ENCODE measurements around the gene LSM3.

The LSM3 gene

DNA sequence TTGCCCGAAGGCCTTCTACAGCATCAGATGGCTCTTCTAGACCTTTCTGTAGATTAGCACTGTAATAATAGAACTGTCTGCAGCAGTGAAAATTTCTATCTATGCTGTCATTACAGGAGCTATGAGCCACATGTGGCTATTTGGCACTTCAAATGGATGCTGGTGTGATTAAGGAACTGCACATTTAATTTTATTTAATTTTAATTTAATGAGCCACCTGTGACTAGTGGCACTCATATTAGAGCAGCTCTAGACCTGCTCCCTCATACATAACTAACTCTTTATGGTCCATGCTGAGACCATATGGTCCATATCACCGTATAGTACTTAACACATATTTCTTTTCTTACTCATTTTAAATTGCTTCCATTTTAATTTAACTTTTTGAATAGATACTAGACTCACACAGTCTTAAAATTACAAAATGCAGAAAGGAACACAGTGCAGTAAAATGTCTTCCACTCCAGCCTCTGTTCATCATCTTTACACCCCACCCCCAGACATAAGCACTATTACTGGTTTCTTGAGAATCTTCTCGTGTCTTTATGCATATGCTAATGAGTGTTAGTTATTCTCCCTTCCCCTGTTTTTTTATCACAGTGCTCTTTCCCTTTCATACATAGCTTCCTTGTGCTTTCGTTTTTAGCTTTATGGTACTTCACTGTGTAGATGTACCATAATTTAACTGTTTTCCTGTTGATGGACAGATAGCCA lies 9.6 kb downstream of the LSM3 start:
- DNase-seq (ENCODE audit: extremely low read depth in 1 of 2, low read depth in 1 of 2): no peak

DNA sequence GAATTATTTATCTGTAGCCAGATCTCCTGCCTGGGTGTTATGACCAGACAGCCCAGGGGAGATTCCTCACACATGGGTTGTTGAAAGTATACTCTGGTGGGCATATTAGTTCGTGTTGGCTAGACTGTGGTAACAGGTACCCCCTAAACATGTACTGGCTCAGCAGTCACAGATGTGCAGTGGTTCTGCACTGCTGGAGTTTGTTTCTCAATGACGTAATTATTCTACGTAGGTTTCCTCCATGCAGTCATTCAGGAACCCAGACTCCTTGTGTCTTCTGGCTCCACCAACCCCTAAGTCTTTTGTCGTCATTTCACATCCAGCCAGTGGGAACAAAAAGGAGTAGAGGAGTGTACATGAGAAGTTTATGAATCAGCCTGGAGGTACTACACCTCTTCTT lies 16.2 kb downstream of the LSM3 start:
- no peak for DNase-seq (ENCODE audit: extremely low read depth in 1 of 2, low read depth in 1 of 2)

DNA sequence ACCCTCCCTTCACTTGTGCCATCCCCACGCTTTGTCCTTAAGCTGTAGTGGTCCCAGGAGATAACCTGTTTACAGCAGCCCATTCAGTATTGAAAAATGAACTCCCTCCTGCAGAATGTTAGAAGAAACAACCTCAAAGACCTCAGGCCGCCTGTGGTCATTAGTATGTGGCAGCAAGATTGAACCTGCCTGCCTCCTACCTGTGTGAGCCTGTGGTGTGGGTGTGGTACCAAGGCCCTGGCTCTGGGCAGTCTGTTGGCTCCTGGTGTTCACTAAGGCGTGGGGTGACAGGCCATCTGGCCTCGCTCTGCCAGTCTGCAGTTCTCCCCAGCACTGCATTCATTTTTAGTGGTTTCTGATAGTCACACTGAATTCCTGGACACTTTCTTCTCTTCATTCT lies 21.0 kb downstream of the LSM3 start:
- no peak for DNase-seq (ENCODE audit: extremely low read depth in 1 of 2, low read depth in 1 of 2)

DNA sequence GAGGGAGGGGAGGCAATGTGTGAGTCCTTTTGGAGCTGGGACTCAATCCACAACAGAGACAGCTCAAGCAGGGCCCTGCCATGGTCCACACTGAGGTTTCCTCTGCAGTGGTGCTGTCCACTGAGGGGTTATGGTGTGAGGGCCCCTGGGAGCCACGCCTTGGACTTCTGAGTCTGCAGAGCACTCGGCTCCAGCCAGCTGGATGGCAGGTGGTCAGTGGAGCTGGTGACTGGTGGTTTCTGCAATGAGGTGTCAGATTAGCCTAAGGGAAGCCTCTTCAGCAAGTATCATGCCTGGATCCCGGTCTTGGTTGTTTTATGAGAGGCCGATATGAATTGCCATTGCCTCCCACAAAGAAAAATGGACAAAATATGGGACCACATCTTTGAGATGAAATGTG lies 21.7 kb downstream of the LSM3 start:
- no peak for DNase-seq (ENCODE audit: extremely low read depth in 1 of 2, low read depth in 1 of 2)

DNA sequence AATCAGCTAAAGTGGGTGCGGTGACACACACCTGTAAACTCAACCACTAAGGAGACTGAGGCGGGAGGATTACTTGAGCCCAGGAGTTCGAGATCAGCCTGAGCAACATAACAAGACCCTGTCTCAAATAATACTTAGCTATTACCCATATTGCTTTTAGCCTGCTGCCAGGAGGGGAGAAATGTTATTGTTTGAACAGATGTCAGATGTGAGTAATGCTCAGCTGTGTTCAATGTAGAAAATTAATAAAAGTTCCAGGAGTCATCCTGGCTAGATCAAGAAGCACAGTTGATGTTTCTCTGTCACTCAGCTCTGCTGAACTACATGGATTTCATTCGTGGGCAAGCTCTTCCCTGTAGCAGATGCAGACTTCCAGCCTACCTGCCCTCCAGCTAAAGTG lies 22.2 kb downstream of the LSM3 start:
- DNase-seq (ENCODE audit: extremely low read depth in 1 of 2, low read depth in 1 of 2): no peak

DNA sequence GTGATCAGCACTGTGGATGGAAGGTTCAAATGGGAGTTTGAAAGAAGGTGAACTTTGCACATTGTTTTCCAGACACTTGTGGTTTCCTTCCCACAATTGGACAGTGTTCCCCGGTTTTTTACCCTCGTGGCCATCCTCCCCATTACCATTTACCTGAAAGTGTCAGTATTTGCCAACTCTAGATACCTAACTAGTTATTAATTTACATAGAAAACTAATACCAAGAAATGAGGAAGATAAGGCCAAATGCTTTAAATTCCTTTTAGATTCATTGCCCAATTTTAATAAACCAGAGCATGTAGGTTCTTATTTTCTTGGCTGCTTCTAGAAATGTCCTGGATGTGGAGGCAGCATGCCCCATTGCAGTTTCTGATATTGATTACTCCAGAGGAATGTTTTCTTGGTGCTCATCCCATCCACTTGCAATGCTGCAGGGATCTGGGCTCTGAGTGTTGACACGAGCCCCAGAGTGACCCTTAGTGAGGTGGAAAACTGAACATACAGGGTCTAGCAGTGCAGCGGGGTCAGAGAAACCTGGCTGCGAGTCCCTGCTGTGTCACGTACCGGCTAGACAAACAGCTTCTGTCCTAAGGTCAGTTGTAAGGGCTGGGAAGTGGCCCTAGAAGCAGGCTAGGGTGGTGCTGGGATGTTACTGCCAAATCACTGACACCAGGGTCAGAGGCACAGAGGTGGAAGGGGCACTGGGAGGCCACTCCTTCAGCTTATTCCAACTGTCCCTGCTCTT lies 23.5 kb downstream of the LSM3 start:
- no peak for DNase-seq (ENCODE audit: extremely low read depth in 1 of 2, low read depth in 1 of 2)

DNA sequence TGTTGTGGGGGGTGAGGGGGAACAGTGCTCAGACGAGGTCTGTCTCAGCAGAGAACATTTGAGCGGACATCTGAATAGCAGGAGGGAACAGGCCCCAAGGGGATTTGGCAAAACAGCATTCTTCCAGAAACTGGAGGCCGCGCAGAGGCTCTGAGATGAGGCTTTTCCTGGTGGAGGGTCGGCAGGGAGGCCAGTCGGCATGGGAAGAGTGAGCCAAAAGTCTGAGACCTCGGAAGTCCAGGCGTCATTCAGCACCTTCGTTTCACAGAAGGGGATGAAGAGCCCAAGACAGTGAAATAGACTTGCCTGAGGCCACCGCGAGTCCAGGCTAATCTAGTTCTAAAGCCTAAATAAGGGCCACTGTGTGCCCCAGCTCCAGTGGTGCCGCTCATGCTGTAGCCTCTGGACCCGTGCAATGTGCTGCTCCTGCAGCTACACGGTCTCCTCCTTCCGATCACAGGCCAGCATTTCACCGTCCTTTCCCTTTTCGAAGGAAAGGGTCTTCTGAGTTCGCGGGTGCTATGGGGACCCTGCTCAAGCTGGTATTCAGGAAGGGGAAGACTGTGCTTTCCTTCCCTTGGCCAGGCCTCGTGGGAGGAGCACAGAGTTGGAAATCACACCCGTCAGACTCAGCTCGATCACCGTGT lies 24.4 kb downstream of the LSM3 start:
- no peak for DNase-seq (ENCODE audit: extremely low read depth in 1 of 2, low read depth in 1 of 2)

DNA sequence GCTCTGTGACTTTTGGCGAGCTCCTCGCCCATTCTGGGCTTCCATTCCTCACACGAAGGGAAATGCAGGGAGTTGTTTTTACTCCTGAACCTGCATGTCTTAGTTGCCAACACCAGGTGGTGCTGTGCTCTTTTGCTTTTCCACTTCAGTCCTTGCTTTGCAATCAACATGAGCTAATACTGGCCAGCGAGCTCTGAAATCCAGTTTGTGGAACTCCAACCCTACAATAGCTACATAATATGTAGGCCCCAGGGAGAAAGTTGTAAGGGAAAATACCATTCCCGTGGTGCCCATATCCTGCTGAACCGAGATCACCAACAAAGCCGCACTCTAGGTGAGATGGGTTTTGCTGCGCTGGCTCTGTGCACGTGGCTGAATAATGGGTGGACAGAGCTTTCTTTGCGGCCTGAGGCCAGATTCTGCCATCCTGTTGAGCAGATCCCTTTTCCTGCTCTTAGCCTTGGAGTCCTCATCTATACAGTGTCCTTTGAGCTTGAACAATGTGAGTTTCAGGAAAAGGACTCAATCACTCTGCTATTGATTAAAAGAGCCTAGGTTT lies 25.0 kb downstream of the LSM3 start:
- DNase-seq (ENCODE audit: extremely low read depth in 1 of 2, low read depth in 1 of 2): no peak

DNA sequence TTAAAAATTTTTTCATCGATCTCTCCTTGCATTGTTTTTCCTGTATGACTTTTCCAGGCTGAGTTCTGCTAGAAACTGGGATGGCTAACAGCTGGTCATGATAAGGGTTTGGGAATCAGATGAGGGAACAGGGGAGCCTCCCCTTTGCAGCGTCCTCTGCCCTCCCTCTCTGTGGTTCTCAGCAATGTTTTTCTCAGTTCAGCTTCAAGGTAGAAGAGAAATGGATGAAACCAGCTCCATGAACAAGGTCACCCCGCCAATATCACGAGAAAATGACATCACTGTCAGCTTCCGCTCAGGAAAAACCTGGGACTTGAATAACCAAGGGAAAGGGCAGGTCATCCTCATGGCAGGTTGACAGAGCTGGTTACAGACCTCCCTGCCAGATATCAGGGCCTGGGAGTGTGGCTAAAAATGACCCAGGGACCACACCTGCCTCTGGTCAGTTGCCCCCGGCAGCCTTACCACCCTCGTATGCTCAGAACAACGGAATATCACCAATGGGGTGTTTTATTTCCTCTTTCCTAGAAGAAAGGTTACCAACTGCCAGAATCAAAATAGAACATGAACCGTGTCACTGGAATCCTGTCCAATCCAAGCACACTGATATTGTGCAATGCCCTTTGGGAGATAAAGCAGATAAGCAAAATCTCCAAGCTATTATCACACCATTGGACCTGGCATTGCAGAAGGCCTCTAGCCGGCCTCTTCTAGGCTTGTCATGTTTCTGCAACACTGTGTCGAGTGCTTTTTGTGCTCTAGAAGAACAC lies 26.1 kb downstream of the LSM3 start:
- no peak for DNase-seq (ENCODE audit: extremely low read depth in 1 of 2, low read depth in 1 of 2)

DNA sequence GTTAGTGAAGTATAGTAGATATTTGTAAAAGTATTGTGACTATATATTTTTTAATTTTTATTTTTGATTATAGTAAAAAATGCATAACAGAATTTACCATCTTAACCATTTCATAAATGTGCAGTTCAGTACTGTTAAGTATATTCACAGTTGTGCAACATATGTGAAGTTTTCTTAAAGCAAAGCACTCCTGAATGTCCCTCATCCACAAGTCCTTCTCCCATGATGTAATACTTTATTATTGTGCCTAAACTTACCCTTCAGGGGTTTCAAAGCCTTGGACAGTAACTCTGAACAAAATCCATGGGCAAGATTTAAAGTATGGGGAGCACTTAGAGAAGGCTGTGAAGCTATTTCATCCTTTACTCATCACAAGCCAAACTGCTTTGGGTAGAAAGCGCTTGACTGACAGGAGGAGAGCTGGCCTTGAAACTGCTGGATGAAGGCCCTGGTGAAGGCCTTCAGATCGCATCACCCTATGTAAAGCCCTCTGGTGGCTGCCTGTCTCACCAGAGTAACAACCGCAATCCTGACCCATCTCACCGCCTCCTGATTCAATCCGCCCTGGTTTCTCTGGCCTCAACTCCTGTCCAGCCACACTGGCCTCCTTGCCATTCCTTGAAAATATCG lies 28.0 kb downstream of the LSM3 start:
- DNase-seq (ENCODE audit: extremely low read depth in 1 of 2, low read depth in 1 of 2): no peak

DNA sequence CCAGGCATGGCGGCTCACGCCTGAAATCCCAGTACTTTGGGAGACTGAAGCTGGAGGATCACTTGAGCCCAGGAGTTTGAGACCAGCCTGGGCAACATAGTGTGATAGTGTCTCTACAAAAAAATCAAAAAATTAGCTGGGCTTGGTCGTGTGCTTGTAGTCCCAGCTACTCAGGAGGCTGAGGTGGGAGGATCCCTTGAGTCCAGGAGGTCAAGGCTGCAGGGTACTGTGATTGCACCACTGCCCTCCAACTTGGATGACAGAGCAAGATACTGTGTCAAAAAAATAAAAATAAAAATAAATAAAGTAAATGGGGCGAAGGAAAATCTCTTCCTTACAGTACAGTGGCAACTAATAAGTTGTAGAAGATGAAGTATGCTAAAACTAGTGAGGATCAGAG lies 29.6 kb downstream of the LSM3 start:
- DNase-seq (ENCODE audit: extremely low read depth in 1 of 2, low read depth in 1 of 2): no peak

DNA sequence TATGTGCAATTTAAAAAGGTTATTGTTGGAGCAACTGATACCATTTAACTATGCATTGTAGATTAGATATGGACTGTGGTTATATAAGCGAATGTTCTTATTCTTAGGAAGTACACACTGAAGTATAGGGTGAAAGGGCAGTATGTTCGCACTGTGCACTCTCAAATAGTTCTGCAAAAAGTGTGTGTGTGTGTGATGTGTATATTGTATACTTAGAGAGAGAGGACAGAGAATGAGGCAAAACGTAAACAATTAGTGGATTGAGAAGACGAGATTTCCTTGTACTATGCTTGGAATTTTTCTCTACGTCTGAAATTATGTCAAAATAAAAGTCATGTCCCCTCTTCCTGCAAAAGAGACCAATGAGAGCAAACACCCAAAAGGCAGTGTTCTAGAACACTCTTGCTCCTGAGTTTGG lies 30.4 kb downstream of the LSM3 start:
- no peak for DNase-seq (ENCODE audit: extremely low read depth in 1 of 2, low read depth in 1 of 2)

DNA sequence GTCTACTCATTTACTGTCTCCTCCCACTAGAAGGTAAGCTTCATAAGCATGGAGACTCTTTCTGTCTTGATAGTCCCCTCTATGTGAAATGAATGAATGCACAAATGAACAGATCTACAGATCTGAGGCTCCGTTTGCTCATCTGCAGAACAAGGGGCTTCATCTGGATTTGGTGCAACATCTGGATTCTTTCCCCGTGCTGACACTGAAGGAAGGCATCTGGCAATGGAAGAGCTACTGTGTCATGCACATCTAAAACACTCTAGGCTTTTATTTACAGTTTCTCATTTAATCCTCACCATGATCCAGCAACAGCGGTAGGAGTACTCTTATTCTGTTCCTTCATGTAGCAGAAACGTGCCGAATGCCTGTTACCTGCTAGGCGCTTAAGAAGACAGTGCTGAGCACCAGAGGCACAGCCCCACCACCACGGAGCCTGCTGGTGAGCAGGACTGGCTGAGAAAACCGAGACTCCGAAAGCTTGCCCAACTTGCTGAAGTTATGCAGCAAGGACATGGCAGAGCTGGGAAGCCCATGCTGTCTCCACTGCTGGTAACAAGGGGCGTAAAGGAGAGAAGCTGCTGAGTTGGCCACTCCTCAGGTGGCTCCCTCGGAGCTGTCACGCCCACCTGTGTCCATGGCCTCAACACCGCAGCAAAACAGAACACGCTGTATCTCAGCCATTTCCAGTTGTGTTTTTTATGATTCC lies 31.1 kb downstream of the LSM3 start:
- no peak for DNase-seq (ENCODE audit: extremely low read depth in 1 of 2, low read depth in 1 of 2)

DNA sequence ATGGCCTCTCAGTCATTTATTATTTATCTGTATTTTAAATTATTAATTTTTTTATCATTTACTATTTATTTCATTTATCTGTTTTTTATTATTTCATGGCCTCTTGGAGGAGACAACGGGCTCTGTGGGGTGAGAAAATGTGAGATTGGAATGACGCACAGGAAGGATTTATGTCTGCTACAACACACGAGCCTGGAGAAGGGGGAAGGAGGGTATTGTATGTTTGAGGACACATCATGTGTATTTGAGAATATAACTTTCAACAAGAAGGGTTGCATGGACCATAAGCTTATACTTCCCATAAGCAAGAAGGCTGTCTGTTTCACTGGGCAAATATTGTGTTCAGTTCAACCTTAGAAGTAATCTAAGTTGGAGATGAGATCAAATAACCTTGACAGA lies 31.7 kb downstream of the LSM3 start:
- DNase-seq (ENCODE audit: extremely low read depth in 1 of 2, low read depth in 1 of 2): no peak

DNA sequence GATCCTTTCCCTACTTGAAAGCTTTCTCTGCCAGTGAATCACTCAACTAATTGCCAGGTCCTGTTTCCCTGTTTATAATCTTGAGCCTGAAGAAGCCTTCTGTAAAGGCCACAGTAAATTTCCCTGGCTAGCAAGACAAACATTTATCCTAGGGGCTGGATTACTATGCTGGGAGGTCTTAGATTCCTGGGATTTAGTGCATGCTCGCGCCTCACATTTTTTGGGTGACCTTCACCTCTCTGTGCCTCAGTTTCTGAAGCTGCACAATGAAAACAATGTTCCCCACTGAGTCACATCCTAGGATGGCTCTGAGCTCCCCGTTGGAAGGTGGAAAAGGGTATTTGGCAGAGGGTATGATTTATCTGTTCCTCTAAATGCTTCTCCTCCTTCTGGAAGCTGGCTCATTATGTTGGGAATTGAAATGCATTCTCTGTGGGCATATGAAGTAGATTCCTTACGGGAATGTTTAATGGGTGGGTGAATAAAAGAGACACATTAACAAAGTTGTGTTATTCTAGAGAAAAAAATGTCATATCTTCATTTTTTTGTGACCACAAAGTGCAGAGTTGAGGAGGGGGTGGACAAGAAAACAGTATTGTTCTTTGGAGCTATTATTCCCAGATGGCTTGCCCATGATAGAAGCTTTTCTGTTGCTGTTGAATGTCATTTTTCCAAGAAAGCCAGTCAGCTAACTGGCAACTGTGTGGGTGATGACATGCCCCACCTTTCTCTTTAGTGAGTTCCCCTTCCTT lies 32.4 kb downstream of the LSM3 start:
- no peak for DNase-seq (ENCODE audit: extremely low read depth in 1 of 2, low read depth in 1 of 2)

DNA sequence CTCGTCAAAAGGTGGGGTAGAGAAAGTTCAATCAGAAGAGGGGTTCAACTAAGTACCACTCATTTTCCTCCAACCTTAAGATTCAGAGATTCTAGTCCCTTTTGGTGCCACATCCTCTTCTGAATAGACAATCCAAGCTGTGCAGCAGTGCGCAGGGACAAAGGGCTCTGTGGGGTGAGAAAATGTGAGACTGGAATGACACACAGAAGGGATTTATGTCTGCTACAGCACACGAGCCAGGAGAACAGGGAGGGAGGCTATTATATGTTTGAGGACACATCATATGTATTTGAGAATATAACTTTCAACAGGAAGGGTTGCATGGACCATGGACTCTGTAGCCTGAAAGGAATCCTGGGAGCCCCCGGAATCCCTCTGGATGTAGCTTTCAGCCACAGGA lies 33.0 kb downstream of the LSM3 start:
- DNase-seq (ENCODE audit: extremely low read depth in 1 of 2, low read depth in 1 of 2): no peak

DNA sequence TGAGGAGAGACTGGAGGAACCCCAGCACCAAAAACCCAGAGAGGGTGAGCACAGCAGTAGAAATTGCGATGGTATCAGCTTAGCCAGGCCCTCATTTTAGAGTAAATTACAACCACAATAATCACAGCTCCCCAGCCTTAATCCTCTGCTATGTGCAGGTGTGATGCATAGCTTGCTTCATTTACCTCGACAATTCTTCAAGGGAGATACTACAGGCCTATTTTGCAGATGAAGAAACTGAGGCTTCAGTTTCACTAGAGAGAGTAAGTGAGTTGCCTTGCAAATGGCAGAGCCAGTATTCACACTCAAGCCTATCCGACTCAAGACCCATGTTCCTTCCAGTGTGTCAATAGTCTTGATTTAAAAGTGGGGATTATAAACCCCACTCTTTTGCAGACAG lies 33.4 kb downstream of the LSM3 start:
- DNase-seq (ENCODE audit: extremely low read depth in 1 of 2, low read depth in 1 of 2): no peak

DNA sequence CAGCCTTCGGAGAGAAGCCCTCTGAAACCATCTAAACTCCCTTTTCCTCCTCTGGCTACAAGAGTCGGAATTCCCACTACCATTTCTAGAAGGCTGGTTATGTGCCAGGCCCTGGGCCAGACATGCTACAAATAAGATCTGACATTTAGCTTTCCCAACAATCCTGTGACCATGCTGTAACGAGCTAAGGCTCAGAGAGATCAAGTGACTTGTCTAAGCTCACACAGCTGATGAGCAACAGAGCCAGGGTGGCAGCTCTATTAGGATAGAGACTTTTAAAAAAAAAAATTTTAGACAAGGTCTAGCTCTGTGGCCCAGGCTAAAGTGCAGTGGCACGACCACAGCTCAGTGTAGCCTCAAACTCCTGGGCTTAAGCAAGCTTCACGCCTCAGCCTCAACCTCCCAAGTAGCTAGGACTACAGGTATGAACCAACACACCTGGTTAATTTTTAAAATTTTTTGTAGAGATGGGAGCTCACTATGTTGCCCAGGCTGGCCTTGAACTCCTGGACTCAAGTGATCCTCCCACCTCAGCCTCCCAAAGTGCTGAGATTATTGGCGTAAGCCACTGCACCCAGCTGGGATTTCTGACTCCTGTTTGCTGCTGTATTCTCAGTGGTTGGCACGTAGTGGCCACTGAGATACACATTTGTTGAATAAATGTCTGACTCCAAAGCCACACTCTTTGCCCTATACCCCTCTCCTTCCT lies 34.6 kb downstream of the LSM3 start:
- DNase-seq (ENCODE audit: extremely low read depth in 1 of 2, low read depth in 1 of 2): no peak

DNA sequence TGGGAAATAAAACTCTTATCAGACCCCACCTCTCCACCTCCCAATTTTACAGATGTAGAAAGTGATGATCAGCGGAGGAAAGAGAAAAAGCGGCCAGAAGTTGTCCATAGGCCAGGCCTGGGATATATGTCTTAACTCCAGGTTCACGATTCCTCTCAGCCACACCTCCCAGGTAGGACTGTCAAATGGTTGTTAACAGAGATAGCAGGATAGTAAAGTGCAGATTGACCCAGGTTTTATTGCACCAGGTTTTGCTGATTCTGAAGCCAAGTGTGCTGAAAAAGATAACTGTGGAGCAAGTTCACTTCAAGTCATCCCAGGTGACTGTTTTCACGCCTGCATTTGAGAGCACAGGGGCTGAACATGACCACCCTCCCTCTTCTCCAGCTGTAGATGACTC lies 36.1 kb downstream of the LSM3 start:
- DNase-seq (ENCODE audit: extremely low read depth in 1 of 2, low read depth in 1 of 2): no peak
